Small intestine (tissue), 7 donors: Measurements from ENCODE around the gene HNMT. TPM values are rescaled to one million over a fixed set of nuclear protein-coding genes. Genes with fewer than 3 reads are reported as not detected.
"Not testable (repeated sequence)": the region's sequence is repeated elsewhere in the genome, so short reads cannot be mapped to it uniquely, and the experiment has no call there.

Source experiments
- DNase-seq, 2 donors: peaks; one replicate each; pipeline versions ENCODE4 v3.0.0 to v3.0.0-alpha.2; 2013
- FAIRE-seq: peaks from 2 replicates; lab custom pipeline; 2012; peaks lifted over from hg19 to GRCh38; lab: Jason Lieb, UNC
- H3K27ac ChIP-seq, 3 donors: one replicate each; pipeline ENCODE4 v1.5.1; 2013; ENCODE audit warnings: low read length in 2 of 3, mild to moderate bottlenecking in 2 of 3, control low read depth in 1 of 3, inconsistent platforms in 1 of 3, low read depth in 1 of 3, moderate library complexity in 1 of 3
- H3K27me3 ChIP-seq, 3 donors: one replicate each; pipeline ENCODE4 v1.6.1; 2013; ENCODE audit warnings: low read length in 3 of 3, inconsistent platforms in 1 of 3; ENCODE audit not compliant: control insufficient read depth in 3 of 3, insufficient read depth in 3 of 3
- H3K36me3 ChIP-seq, 3 donors: one replicate each; pipeline ENCODE4 v1.6.1; 2013; ENCODE audit warnings: low read length in 3 of 3, inconsistent platforms in 1 of 3, low read depth in 1 of 3, mild to moderate bottlenecking in 1 of 3, moderate library complexity in 1 of 3; ENCODE audit not compliant: control insufficient read depth in 3 of 3, insufficient read depth in 2 of 3
- H3K4me1 ChIP-seq, 3 donors: one replicate each; pipeline ENCODE4 v1.6.1; 2013; ENCODE audit warnings: low read length in 2 of 3, inconsistent platforms in 1 of 3, low read depth in 1 of 3, mild to moderate bottlenecking in 1 of 3, moderate library complexity in 1 of 3; ENCODE audit not compliant: control insufficient read depth in 3 of 3, insufficient read depth in 2 of 3
- H3K4me3 ChIP-seq, 3 donors: one replicate each; pipeline ENCODE4 v1.5.1; 2013; ENCODE audit warnings: low read length in 3 of 3, control low read depth in 1 of 3, inconsistent platforms in 1 of 3, low read depth in 1 of 3, mild to moderate bottlenecking in 1 of 3, moderate library complexity in 1 of 3
- H3K9me3 ChIP-seq, 2 donors: one replicate each; pipeline ENCODE4 v1.6.1; 2013; ENCODE audit warnings: low read depth in 1 of 2, low read length in 1 of 2; ENCODE audit not compliant: control insufficient read depth in 2 of 2, insufficient read depth in 1 of 2
- WGBS, 3 donors: extraction: QIAGEN DNeasy Blood & Tissue Kit; methylation state at CpG; one replicate each; pipeline ENCODE4 v1.1.7; 2013; 5-methylcytosine and 5-hydroxymethylcytosine counted together
- polyA plus RNA-seq, 4 donors: library from polyadenylated mRNA; stranded (reverse) in 3 of 4; unstranded in 1 of 4; fragments of 200-250 nt in 3 of 4; fragments of 120-200 nt in 1 of 4; gene quantifications; one replicate each; pipeline versions ENCODE4 v1.2.1 to v1.2.3, GENCODE V29; 2013
- donor health status: healthy with polysubstance abuse.
- donor health status: control.
- donor health status: control.
- donor health status: Bipolar disorder and iron deficiency.
- donor health status: healthy.

Gene HNMT
- polyA plus RNA-seq, 4 donors = 22.8 to 96.9 (median 32.0) TPM

DNA sequence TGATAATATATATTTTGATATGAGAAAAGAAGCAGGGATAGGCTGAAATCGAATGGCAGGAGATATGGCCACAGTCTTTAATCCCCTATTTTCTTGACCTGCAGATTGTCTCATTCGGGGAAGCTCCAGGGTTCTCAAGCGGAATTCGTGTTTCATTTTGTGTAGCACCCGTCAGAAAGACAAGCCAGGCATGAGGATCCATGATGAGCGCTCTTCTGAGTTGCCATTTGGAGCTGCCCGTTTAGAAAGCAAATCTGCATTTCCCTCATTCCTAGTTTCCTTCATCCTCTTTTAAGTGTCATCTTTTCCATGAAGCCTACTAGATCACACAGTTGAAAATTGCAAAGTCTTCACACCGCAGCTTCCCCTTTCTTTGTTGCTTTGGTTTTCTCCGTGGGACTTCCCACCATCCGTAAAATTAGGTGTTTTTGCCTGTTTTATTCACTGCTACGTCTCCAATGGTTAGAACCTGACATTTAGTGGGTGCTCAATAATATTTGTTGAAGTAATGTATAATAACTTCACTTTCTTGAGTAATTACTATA, 16.9 kb downstream of the HNMT start:
- DNase-seq = no peak
- H3K27ac ChIP-seq = no peak overlapping the region
- FAIRE-seq = no peak
- H3K4me1 ChIP-seq = peaks cover 0 to 6% (median 0%) of the 10 kb centered on the region in 3 donors
- H3K27me3 ChIP-seq = no peaks in the 10 kb centered on the region
- peaks cover 0 to 16% (median 0%) of the 10 kb centered on the region in 3 donors for H3K36me3 ChIP-seq
- WGBS, 3 donors = 88 to 92% (median 90%) methylated on average over 11 of the region's 11 CpGs
- no peaks in the 10 kb centered on the region for H3K9me3 ChIP-seq
- no peak overlapping the region for H3K4me3 ChIP-seq

DNA sequence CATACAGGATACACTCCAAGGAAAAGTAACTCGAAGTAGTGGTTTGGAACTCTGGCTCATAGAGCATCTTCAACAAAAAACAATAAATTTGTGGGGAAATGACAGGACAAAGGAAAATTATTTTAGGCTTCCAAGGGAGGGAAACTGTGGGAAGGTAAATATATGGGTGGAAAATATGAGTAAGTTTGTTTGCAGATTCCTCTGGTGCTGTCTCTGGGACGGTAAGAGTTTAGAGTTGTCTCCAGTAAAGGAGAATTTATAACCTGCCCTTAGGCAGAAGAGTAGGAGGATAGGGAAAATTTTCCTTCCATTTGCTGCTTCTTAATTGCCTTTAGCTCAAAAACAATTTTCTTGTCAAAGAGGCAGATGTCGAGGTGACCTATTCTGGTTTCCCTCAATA, 19.3 kb downstream of the HNMT start:
- no peak overlapping the region for H3K27ac ChIP-seq
- H3K9me3 ChIP-seq = peaks cover 0 to 3% of the 10 kb centered on the region in 2 donors
- 81 to 89% (median 89%) methylated on average over 3 of the region's 3 CpGs for WGBS, 3 donors
- DNase-seq (no peak), FAIRE-seq (no peak)
- no peak overlapping the region for H3K4me3 ChIP-seq
- no peaks in the 10 kb centered on the region for H3K27me3 ChIP-seq
- H3K36me3 ChIP-seq = peaks cover 0 to 20% (median 0%) of the 10 kb centered on the region in 3 donors
- H3K4me1 ChIP-seq = no peaks in the 10 kb centered on the region

DNA sequence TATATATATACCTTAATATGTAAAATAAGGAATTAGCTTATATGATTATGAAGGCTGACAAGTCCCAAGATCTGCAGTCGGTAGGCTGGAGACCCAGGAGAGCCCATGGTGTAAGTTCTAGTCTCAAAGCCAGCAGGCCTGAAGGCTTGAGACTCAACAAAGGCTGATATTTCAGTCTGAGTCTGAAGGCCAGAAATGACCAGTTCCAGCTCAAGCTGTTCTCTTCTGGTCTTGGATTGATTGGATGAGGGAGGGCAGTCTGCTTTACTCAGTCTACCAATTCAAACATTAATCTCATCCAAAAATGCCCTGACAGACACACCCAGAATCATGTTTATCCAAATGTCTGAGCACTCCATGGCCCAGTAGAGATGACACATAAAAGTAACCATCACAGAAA, 22.0 kb downstream of the HNMT start:
- FAIRE-seq = no peak
- no peak for DNase-seq
- H3K9me3 ChIP-seq = peaks cover 0 to 16% of the 10 kb centered on the region in 2 donors

DNA sequence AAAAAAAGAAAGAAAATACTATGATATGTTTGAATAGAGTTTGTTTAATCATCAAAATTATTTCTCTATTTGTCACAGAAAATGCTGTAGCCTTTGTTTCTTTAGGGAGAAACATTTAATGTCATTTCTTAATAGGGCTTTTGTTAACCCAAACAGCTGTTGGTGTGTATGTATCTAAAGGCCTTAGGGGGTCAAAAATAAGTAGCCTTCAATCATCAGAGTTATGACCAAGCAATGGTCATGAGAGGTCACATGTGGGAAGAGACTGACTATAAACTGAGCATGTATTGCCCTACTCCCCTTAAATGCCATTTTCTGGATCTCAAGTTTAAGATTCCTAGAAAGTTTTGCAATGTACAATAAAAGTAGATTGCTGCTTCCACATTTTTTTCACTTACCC, 22.7 kb downstream of the HNMT start:
- FAIRE-seq = no peak
- Histone ChIP-seq H3K4me3 (no peak overlapping the region), H3K9me3 (peaks cover 0 to 22% of the 10 kb centered on the region in 2 donors), H3K27ac (no peak overlapping the region), H3K27me3 (no peaks in the 10 kb centered on the region), H3K4me1 (no peaks in the 10 kb centered on the region), H3K36me3 (peaks cover 0 to 13% (median 4%) of the 10 kb centered on the region in 3 donors)
- no peak for DNase-seq

More for the DNA sequence above, 22.0 kb downstream of the HNMT start:
- Histone ChIP-seq H3K36me3 (peaks cover 0 to 13% (median 4%) of the 10 kb centered on the region in 3 donors), H3K4me1 (no peaks in the 10 kb centered on the region), H3K27ac (no peak overlapping the region), H3K27me3 (no peaks in the 10 kb centered on the region), H3K4me3 (no peak overlapping the region)
- 89 to 97% (median 96%) methylated on average over 1 of the region's 1 CpG for WGBS, 3 donors

DNA sequence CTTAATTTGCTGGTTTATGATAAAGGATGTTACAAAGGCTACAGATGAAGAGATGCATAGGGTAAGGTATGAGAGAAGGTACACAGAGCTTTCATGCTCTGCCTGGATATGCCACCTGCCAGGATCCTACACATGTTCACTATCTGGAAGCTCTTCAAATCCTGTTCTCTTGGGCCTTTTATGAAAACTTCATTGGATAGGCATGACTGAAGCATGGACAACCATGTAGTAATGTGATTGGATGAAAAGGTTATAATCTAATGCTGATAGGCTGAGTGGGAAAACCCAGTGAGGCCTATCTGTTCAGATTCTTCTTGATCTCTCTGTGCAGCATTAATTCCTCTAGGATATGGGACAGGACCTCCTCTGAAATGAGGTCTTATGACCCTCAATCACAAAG, 26.8 kb downstream of the HNMT start:
- peaks cover 0 to 33% of the 10 kb centered on the region in 2 donors for H3K9me3 ChIP-seq
- no peaks in the 10 kb centered on the region for H3K4me1 ChIP-seq
- H3K36me3 ChIP-seq = peaks cover 0 to 20% (median 4%) of the 10 kb centered on the region in 3 donors
- DNase-seq (no peak), FAIRE-seq (no peak)
- H3K27me3 ChIP-seq = no peaks in the 10 kb centered on the region
- H3K27ac ChIP-seq = no peak overlapping the region
- no peak overlapping the region for H3K4me3 ChIP-seq

DNA sequence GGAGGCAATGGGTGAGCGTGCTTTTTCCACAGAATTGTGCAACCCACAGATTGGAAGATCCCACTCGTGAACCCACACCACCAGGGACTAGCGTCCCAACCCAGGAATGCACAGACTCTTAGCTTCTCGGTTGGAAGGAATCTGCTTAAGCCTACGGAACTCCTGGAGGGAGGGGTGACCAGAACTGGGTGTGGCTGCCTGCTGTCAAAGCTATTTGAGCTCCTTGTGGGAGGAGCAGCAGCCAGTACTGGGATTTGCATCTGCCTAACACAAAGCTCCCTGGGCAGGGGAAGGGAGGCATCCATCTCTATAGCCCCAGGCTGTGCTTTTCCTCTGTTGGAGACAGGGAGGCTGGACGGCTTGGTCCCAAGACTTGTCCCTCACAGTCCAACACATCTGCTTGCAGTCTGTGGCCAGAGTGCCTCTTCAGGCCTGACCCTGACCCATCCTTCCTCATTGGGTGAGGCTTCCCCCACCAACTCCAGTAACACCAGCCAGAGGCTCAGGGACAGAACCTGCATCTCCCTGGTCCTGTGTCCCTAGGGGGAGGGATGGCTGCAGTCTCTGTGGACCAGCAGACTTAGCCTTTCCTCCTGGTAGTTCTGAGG, 27.9 kb downstream of the HNMT start:
- Histone ChIP-seq H3K4me1 (no peaks in the 10 kb centered on the region), H3K36me3 (peaks cover 0 to 17% (median 4%) of the 10 kb centered on the region in 3 donors), H3K27ac (no peak overlapping the region), H3K4me3 (no peak overlapping the region), H3K27me3 (no peaks in the 10 kb centered on the region), H3K9me3 (peaks cover 0 to 33% of the 10 kb centered on the region in 2 donors)
- WGBS, 3 donors = 94 to 98% (median 96%) methylated on average over 6 of the region's 6 CpGs
- FAIRE-seq (no peak), DNase-seq (no peak)

DNA sequence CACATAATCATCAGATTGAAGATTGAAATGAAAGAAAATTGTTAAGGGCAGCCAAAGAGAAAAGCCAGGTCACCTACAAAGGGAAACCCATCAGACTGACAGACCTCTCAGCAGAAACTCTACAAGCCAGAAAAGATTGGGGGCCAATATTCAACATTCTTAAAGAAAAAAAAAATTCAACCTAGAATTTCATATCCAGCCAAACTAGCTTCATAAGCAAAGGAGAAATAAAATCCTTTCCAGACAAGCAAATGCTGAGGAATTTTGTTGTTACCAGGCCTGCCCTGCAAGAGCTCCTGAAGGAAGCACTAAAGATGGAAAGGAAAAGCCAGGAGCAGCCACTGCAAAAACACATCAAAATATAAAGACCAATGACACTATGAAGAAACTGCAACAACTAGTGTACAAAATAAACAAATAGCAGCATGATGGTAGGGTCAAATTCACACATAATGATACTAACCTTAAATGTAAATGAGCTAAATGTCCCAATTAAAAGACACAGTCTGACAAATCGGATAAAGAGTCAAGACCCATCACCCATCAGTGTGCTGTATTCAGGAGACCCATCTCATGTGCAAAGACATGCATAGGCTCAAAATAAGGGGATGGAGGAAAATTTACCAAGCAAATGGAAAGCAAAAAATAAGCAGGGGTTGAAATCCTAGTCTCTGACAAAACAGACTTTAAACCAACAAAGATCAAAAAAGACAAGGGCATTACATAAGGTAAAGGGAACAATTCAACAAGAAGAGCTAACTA, 29.6 kb downstream of the HNMT start:
- 86 to 97% (median 89%) methylated on average over 1 of the region's 1 CpG for WGBS, 3 donors
- H3K27me3 ChIP-seq, DNase-seq, H3K4me3 ChIP-seq, H3K27ac ChIP-seq, H3K4me1 ChIP-seq, FAIRE-seq: not testable (repeated sequence)
- Histone ChIP-seq H3K36me3 (peaks cover 0 to 13% (median 4%) of the 10 kb centered on the region in 3 donors), H3K9me3 (peaks cover 0 to 30% of the 10 kb centered on the region in 2 donors)

DNA sequence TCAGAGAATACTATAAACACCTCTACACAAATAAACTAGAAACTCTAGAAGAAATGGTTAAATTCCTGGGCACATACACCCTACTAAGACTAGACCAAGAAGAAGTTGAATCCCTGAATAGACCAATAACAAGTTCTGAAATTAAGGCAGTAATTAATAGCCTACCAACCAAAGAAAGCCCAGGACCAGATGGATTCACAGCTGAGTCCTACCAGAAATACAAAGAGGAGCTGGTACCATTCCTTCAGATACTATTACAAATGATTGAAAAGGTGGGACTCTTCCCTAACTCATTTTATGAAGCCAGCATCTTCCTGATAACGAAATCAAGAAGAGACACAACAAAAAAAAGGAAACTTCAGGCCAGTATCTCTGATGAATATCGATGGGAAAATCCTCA, 31.1 kb downstream of the HNMT start:
- FAIRE-seq, DNase-seq: not testable (repeated sequence)
- WGBS, 3 donors = 78 to 87% (median 81%) methylated on average over 2 of the region's 2 CpGs

More for the DNA sequence above, 31.1 kb downstream of the HNMT start:
- not testable (repeated sequence) for H3K4me1 ChIP-seq, H3K27me3 ChIP-seq, H3K27ac ChIP-seq, H3K4me3 ChIP-seq
- Histone ChIP-seq H3K36me3 (peaks cover 0 to 13% (median 1%) of the 10 kb centered on the region in 3 donors), H3K9me3 (peaks cover 0 to 24% of the 10 kb centered on the region in 2 donors)
